ENCODE measurements around the gene GRAMD1A. TPM values are rescaled to one million over a fixed set of nuclear protein-coding genes. Genes with fewer than 3 reads are reported as not detected.
A peak's percentile ranks its signal among the peaks of the same experiment; 100 is the strongest.

GRAMD1A gene
- total RNA-seq, 1 experiment from 2014 or later: 75.4 TPM

DNA sequence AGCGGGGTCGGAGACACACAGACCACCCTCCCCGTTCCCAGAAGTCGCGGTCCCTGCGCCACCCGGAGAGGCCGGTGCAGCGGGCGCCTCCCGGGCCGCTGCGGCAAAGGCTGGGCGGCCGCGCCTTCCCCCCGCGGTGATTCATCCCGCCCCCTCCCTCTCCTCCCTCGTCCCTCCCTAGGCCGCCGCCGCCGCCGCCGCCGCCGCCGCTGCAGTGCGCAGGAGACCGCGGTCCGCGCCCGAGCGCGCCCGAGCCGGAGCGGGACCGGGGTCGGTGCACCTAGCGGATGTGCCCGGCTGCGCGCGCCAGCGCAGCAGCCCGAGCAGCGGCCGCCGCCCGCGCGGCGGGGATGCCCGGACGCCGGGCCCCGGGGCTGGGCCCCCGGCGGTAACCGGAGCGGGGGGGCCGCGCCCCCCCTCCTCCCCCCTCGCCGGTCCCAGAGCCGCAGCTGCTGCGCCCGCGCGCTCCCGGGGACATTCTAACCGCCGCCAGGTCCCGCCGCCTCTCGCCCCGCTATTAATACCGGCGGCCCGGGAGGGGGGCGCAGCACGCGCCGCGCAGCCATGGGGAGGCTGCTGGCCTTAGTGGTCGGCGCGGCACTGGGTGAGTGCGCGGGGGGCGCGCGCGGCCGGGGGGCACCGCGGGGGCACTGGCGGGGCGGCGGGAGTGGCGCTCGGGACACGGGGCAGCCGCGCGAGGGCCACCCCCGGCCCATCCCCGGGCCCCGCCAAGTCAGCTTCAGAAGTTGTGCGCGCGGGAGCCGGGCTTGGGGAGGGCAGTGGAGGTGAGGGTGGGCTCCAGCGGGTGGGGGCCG, 30.3 kb downstream of the GRAMD1A start, which contains the start of gene SCN1B:
TSS of gene SCN1B (plus strand) at position 214 of the 815 bp plus-strand sequence. CDS start at position 565, 351 bp downstream.
- DNase-seq (ENCODE audit: low read depth, low spot score): peak; percentile 22
- peak; percentile 82 for ATAC-seq
- Histone ChIP-seq H3K79me2 (ENCODE audit: insufficient read depth, low read length) (no peaks in the 10 kb centered on the region), H3K9me2 (ENCODE audit: insufficient read depth) (no peaks in the 10 kb centered on the region), H3K36me3 (ENCODE audit: control insufficient read depth in 1 of 2, insufficient read depth in 2 of 2, low read length in 2 of 2) (peaks cover 0 to 6% of the 10 kb centered on the region in 2 experiments; a peak in 2 of 4 replicates), H3K9me3 (ENCODE audit: control insufficient read depth in 1 of 2, insufficient read depth in 1 of 2, low read depth in 1 of 2, low read length in 2 of 2) (no peaks in the 10 kb centered on the region), H3K4me1 (ENCODE audit: control insufficient read depth in 1 of 2, insufficient read depth in 2 of 2, low read length in 2 of 2) (peaks cover 9 to 27% of the 10 kb centered on the region in 2 experiments; a peak in 3 of 4 replicates), H3K4me3 (replicated peaks in 1 of 2; ENCODE audit: low read depth in 1 of 2, low read length in 2 of 2) (peak within 1 kb of the TSS; percentile 43 to 57), H3K27ac (ENCODE audit: low read depth, low read length) (peak within 1 kb of the TSS; percentile 43; the same call in 1 of the 2 replicates), H2AFZ (ENCODE audit: low read depth, low read length, poor library complexity, severe bottlenecking) (no peak within 1 kb of the TSS), H3K4me2 (ENCODE audit: low read length) (peak within 1 kb of the TSS; percentile 87), H4K20me1 (ENCODE audit: insufficient read depth) (no peaks in the 10 kb centered on the region), H3K27me3 (ENCODE audit: insufficient read depth, low read length) (no peaks in the 10 kb centered on the region), H3K9ac (ENCODE audit: low read length) (peak within 1 kb of the TSS; percentile 45)
- TF ChIP-seq ZFX (IDR thresholded peaks at IDR 0.05) (peak; percentile 38; the same call in 1 of the 2 replicates), EGR1 (IDR thresholded peaks at IDR 0.05; ENCODE audit: low read depth) (no peak), FOSL1 (IDR thresholded peaks at IDR 0.05; ENCODE audit: low read depth) (peak; percentile 27; the same call in 1 of the 2 replicates), ZNF274 (IDR thresholded peaks at IDR 0.05; ENCODE audit: low read depth, low read length) (no peak), POLR2AphosphoS5 (IDR thresholded peaks at IDR 0.05; ENCODE audit: low read depth, low read length) (0 out of 2 replicates have a peak, but pooled peaks have one; percentile 39), RAD21 (IDR thresholded peaks at IDR 0.05; ENCODE audit: low read depth) (no peak), ELF1 (IDR thresholded peaks at IDR 0.05; ENCODE audit: borderline replicate concordance, low read depth) (no peak), POLR2A (IDR thresholded peaks at IDR 0.05; ENCODE audit: borderline replicate concordance, extremely low read depth, insufficient read depth, insufficient read length) (no peak), TCF7L2 (IDR thresholded peaks at IDR 0.05; ENCODE audit: borderline replicate concordance, extremely low read depth, insufficient read depth, insufficient read length) (no peak), EZH2phosphoT487 (IDR thresholded peaks at IDR 0.05; ENCODE audit: borderline replicate concordance) (no peak), CBX3 (IDR thresholded peaks at IDR 0.05; ENCODE audit: low read depth) (no peak)
- TF ChIP-seq, protein P1, sequence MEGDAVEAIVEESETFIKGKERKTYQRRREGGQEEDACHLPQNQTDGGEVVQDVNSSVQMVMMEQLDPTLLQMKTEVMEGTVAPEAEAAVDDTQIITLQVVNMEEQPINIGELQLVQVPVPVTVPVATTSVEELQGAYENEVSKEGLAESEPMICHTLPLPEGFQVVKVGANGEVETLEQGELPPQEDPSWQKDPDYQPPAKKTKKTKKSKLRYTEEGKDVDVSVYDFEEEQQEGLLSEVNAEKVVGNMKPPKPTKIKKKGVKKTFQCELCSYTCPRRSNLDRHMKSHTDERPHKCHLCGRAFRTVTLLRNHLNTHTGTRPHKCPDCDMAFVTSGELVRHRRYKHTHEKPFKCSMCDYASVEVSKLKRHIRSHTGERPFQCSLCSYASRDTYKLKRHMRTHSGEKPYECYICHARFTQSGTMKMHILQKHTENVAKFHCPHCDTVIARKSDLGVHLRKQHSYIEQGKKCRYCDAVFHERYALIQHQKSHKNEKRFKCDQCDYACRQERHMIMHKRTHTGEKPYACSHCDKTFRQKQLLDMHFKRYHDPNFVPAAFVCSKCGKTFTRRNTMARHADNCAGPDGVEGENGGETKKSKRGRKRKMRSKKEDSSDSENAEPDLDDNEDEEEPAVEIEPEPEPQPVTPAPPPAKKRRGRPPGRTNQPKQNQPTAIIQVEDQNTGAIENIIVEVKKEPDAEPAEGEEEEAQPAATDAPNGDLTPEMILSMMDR (IDR thresholded peaks at IDR 0.05 in 2 of 3, conservative IDR thresholded peaks at IDR 0.05 in 1 of 3; ENCODE audit: borderline replicate concordance in 1 of 3, insufficient read depth in 1 of 3, low read depth in 2 of 3, low read length in 2 of 3): no peak
- TF ChIP-seq, protein P2, sequence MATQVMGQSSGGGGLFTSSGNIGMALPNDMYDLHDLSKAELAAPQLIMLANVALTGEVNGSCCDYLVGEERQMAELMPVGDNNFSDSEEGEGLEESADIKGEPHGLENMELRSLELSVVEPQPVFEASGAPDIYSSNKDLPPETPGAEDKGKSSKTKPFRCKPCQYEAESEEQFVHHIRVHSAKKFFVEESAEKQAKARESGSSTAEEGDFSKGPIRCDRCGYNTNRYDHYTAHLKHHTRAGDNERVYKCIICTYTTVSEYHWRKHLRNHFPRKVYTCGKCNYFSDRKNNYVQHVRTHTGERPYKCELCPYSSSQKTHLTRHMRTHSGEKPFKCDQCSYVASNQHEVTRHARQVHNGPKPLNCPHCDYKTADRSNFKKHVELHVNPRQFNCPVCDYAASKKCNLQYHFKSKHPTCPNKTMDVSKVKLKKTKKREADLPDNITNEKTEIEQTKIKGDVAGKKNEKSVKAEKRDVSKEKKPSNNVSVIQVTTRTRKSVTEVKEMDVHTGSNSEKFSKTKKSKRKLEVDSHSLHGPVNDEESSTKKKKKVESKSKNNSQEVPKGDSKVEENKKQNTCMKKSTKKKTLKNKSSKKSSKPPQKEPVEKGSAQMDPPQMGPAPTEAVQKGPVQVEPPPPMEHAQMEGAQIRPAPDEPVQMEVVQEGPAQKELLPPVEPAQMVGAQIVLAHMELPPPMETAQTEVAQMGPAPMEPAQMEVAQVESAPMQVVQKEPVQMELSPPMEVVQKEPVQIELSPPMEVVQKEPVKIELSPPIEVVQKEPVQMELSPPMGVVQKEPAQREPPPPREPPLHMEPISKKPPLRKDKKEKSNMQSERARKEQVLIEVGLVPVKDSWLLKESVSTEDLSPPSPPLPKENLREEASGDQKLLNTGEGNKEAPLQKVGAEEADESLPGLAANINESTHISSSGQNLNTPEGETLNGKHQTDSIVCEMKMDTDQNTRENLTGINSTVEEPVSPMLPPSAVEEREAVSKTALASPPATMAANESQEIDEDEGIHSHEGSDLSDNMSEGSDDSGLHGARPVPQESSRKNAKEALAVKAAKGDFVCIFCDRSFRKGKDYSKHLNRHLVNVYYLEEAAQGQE (IDR thresholded peaks at IDR 0.05; ENCODE audit: low read depth): no peak
- CTCF ChIA-PET: interaction anchor here (2.0 kb wide), 1 partner anchor 14 kb away, joined by 7 read pairs; no protein-coding TSS in a partner anchor
- no TSS peak for BruUV-seq (replicated peaks)
- RAD21 ChIA-PET (ENCODE audit: low non-redundant PET in 1 of 2, low total read pairs in 2 of 2, uncharacterized antibody in 2 of 2, unreplicated experiment in 2 of 2): no interaction called here
- POLR2A ChIA-PET: no interaction called here
- intact Hi-C loops (cut with micrococcal nuclease): no loop called here
